Measurements from ENCODE around the gene UFSP1. TPM values are rescaled to one million over a fixed set of nuclear protein-coding genes. Genes with fewer than 3 reads are reported as not detected.

The UFSP1 gene
- total and polyA plus RNA-seq, 10 of the 15 experiments (the other 5 are each of a cell fraction or from before 2014, with no cell fraction given) = 0.14 to 10.6 (median 2.8) TPM

DNA sequence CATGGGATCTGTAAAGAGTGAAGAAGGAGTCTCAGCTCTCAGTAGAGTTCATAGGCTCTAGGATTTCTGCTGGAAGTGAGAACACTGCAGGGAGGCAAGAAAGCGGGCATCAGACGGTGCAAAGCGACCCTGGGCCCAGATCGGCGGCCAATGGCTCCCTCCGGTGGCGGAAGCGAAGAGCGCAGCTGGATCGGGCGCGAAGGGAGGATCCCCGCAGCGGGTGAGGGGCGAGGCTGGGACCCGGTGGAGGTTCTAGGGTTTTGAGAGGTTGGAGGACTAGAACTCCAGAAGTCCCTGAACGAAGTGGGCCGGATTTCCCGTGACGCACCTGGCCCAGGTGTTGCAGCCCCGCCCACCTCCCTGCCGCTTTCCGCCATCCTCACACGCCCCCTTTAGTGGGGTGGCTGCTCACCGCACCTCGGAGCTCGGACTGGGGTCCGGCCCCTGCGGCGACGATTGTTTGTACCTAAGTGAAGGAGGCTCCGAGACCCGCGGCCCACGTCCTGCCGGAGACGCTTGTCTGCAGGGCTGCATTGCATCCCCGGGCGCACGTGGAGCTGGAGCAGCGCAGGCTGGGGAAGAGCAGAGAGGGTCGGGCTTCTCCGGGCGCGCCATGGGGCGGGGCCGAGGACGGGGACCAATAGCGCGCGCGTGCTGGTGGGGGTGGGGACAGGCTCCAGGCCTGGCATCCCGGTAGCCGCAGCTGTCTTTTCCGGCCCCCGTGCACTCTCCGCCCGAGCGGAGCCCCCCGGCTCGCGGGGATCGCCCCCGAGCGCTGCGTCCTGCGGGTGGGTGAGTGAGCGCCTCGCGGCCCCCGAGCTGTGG, 37.3 kb downstream of the UFSP1 start, which contains the start of gene SLC12A9 (continued):
- TF ChIP-seq, protein P1, sequence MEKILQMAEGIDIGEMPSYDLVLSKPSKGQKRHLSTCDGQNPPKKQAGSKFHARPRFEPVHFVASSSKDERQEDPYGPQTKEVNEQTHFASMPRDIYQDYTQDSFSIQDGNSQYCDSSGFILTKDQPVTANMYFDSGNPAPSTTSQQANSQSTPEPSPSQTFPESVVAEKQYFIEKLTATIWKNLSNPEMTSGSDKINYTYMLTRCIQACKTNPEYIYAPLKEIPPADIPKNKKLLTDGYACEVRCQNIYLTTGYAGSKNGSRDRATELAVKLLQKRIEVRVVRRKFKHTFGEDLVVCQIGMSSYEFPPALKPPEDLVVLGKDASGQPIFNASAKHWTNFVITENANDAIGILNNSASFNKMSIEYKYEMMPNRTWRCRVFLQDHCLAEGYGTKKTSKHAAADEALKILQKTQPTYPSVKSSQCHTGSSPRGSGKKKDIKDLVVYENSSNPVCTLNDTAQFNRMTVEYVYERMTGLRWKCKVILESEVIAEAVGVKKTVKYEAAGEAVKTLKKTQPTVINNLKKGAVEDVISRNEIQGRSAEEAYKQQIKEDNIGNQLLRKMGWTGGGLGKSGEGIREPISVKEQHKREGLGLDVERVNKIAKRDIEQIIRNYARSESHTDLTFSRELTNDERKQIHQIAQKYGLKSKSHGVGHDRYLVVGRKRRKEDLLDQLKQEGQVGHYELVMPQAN (conservative IDR thresholded peaks at IDR 0.05) = peak; percentile 96; the same call in 1 of the 2 replicates
- TF ChIP-seq, protein P2, sequence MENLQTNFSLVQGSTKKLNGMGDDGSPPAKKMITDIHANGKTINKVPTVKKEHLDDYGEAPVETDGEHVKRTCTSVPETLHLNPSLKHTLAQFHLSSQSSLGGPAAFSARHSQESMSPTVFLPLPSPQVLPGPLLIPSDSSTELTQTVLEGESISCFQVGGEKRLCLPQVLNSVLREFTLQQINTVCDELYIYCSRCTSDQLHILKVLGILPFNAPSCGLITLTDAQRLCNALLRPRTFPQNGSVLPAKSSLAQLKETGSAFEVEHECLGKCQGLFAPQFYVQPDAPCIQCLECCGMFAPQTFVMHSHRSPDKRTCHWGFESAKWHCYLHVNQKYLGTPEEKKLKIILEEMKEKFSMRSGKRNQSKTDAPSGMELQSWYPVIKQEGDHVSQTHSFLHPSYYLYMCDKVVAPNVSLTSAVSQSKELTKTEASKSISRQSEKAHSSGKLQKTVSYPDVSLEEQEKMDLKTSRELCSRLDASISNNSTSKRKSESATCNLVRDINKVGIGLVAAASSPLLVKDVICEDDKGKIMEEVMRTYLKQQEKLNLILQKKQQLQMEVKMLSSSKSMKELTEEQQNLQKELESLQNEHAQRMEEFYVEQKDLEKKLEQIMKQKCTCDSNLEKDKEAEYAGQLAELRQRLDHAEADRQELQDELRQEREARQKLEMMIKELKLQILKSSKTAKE (IDR thresholded peaks at IDR 0.05; ENCODE audit: low read depth, poor library complexity, severe bottlenecking) = no peak
- TF ChIP-seq RAD51 (IDR thresholded peaks at IDR 0.05) = no peak
- 0 out of 4 replicates have a peak, but pooled peaks of 1 of the 2 experiments have one; percentile 9 for TF ChIP-seq EP300 (IDR thresholded peaks at IDR 0.05; ENCODE audit: borderline replicate concordance in 1 of 2, control insufficient read depth in 1 of 2, low read depth in 2 of 2, low read length in 2 of 2)
- TF ChIP-seq ZNF592 (IDR thresholded peaks at IDR 0.05) = no peak
- TF ChIP-seq ZBED1 (IDR thresholded peaks at IDR 0.05; ENCODE audit: borderline replicate concordance) = no peak
- TF ChIP-seq NR2C1 (IDR thresholded peaks at IDR 0.05) = no peak
- 0 out of 2 replicates have a peak, but pooled peaks have one; percentile 14 for TF ChIP-seq NRF1 (conservative IDR thresholded peaks at IDR 0.05; ENCODE audit: low read depth, low read length)
- TF ChIP-seq GATAD2B (conservative IDR thresholded peaks at IDR 0.05; ENCODE audit: low read depth) = peak; percentile 84
- TF ChIP-seq STAT1 (conservative IDR thresholded peaks at IDR 0.05) = no peak
- peak; percentile 60; the same call in 1 of the 2 replicates for TF ChIP-seq TCF3 (IDR thresholded peaks at IDR 0.05; ENCODE audit: borderline replicate concordance, insufficient read depth, low read depth, low read length)
- TF ChIP-seq RELA (IDR thresholded peaks at IDR 0.05; ENCODE audit: borderline replicate concordance, partially characterized antibody) = peak; percentile 39
- no peak for TF ChIP-seq BCLAF1 (IDR thresholded peaks at IDR 0.05)
- 0 out of 2 replicates have a peak, but pooled peaks have one; percentile 46 for TF ChIP-seq CHD1 (IDR thresholded peaks at IDR 0.05; ENCODE audit: low read depth, low read length)
- TF ChIP-seq BRCA1 (IDR thresholded peaks at IDR 0.05; ENCODE audit: low read depth, low read length) = no peak
- TF ChIP-seq TBL1XR1 (IDR thresholded peaks at IDR 0.05; ENCODE audit: low read depth, low read length) = no peak
- TF ChIP-seq, protein P3, sequence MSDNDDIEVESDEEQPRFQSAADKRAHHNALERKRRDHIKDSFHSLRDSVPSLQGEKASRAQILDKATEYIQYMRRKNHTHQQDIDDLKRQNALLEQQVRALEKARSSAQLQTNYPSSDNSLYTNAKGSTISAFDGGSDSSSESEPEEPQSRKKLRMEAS (IDR thresholded peaks at IDR 0.05; ENCODE audit: low read depth, low read length) = peak; percentile 90
